ENCODE measurements around the gene ARL5C. TPM values are rescaled to one million over a fixed set of nuclear protein-coding genes. Genes with fewer than 3 reads are reported as not detected.

Gene ARL5C
- polyA plus RNA-seq, 1 donor from 2014 or later, result not detected

GRCh38 chr17:39174920-39175694, 9.1 kb upstream of the ARL5C start:
- no peaks in the 10 kb centered on the region for H3K9me3 ChIP-seq (ENCODE audit: low read length)
- H4K20me1 ChIP-seq (ENCODE audit: insufficient read depth), result no peaks in the 10 kb centered on the region
- no peak overlapping the region for H3K4me2 ChIP-seq (ENCODE audit: low read length)
- H3K9me2 ChIP-seq (ENCODE audit: insufficient read depth, low read length), result no peaks in the 10 kb centered on the region
- H3F3A ChIP-seq (ENCODE audit: insufficient read depth, low read length, poor library complexity, severe bottlenecking), result no peaks in the 10 kb centered on the region
- TF ChIP-seq CTCF (IDR thresholded peaks at IDR 0.05; ENCODE audit: poor library complexity, severe bottlenecking) (peak; percentile 62), EZH2 (IDR thresholded peaks at IDR 0.05; ENCODE audit: borderline replicate concordance, insufficient read depth, low read length, poor library complexity, severe bottlenecking) (no peak), SMC3 (conservative IDR thresholded peaks at IDR 0.05; ENCODE audit: poor library complexity) (peak; percentile 44), REST (IDR thresholded peaks at IDR 0.05; ENCODE audit: borderline replicate concordance) (no peak), EP300 (conservative IDR thresholded peaks at IDR 0.05; ENCODE audit: poor library complexity, severe bottlenecking) (no peak)
- no peak overlapping the region for H2AFZ ChIP-seq (ENCODE audit: low read depth, low read length)
- H3K9ac ChIP-seq (ENCODE audit: low read length), result no peak overlapping the region
- no peaks in the 10 kb centered on the region for H3K79me2 ChIP-seq (replicated peaks; ENCODE audit: insufficient read depth, low read length)
- H3K27ac ChIP-seq (ENCODE audit: low read length), result no peak overlapping the region
- H3K4me3 ChIP-seq (ENCODE audit: low read length), result no peak overlapping the region
- peaks cover 10% of the 10 kb centered on the region for H3K36me3 ChIP-seq (ENCODE audit: insufficient read depth, low read length)
- H3K27me3 ChIP-seq (ENCODE audit: insufficient read depth, low read depth, low read length), result no peaks in the 10 kb centered on the region

- Histone ChIP-seq H3F3A (ENCODE audit: insufficient read depth, low read length, poor library complexity, severe bottlenecking) (no peaks in the 10 kb centered on the region), H4K20me1 (ENCODE audit: insufficient read depth) (no peaks in the 10 kb centered on the region), H3K9me2 (ENCODE audit: insufficient read depth, low read length) (no peaks in the 10 kb centered on the region), H3K27me3 (ENCODE audit: insufficient read depth, low read depth, low read length) (no peaks in the 10 kb centered on the region), H3K4me2 (ENCODE audit: low read length) (no peak overlapping the region), H3K9ac (ENCODE audit: low read length) (no peak overlapping the region), H2AFZ (ENCODE audit: low read depth, low read length) (no peak overlapping the region), H3K4me3 (ENCODE audit: low read length) (no peak overlapping the region), H3K27ac (ENCODE audit: low read length) (no peak overlapping the region), H3K9me3 (ENCODE audit: low read length) (no peaks in the 10 kb centered on the region), H3K36me3 (ENCODE audit: insufficient read depth, low read length) (peaks cover 10% of the 10 kb centered on the region), H3K79me2 (replicated peaks; ENCODE audit: insufficient read depth, low read length) (no peaks in the 10 kb centered on the region)
- no peak for TF ChIP-seq CTCF (IDR thresholded peaks at IDR 0.05; ENCODE audit: poor library complexity, severe bottlenecking)
- TF ChIP-seq TAF1 (IDR thresholded peaks at IDR 0.05; ENCODE audit: low read depth), result no peak
- no peak for TF ChIP-seq EZH2 (IDR thresholded peaks at IDR 0.05; ENCODE audit: borderline replicate concordance, insufficient read depth, low read length, poor library complexity, severe bottlenecking)
- TF ChIP-seq RAD21 (conservative IDR thresholded peaks at IDR 0.05), result no peak
- TF ChIP-seq EP300 (conservative IDR thresholded peaks at IDR 0.05; ENCODE audit: poor library complexity, severe bottlenecking), result no peak
- no peak for TF ChIP-seq SMC3 (conservative IDR thresholded peaks at IDR 0.05; ENCODE audit: poor library complexity)
- TF ChIP-seq REST (IDR thresholded peaks at IDR 0.05; ENCODE audit: borderline replicate concordance), result no peak
- TF ChIP-seq POLR2AphosphoS5 (IDR thresholded peaks at IDR 0.05), result no peak
- no peak for TF ChIP-seq MXI1 (conservative IDR thresholded peaks at IDR 0.05; ENCODE audit: poor library complexity, severe bottlenecking)
Observed at GRCh38 chr17:39173526-39174274, 7.7 kb upstream of the ARL5C start.
